ENCODE data around the gene NOTCH2. TPM values are rescaled to one million over a fixed set of nuclear protein-coding genes. Genes with fewer than 3 reads are reported as not detected.

Gene NOTCH2
- total RNA-seq, 6 experiments from 2014 or later: 122 to 147 (median 134) TPM

- DNase-seq: no peak
- H3K36me3 Mint-ChIP-seq (ENCODE audit: low read depth): 0 out of 2 replicates have a peak, but pooled peaks cover 10% of the 10 kb centered on the region
- H3K9me3 Mint-ChIP-seq: peaks cover 4% of the 10 kb centered on the region; the same call in 1 of the 2 replicates
- TF ChIP-seq CTCF (IDR thresholded peaks at IDR 0.05): no peak
- H3K4me1 Mint-ChIP-seq (ENCODE audit: low read depth): peaks cover 7% of the 10 kb centered on the region
- no peak overlapping the region for H3K4me3 Mint-ChIP-seq
- H3K27me3 Mint-ChIP-seq (ENCODE audit: insufficient read depth): peaks cover 8% of the 10 kb centered on the region
- H3K27ac Mint-ChIP-seq: no peak overlapping the region
Observed at GRCh38 chr1:119906927-119907652, 162.4 kb downstream of the NOTCH2 start.

GRCh38 chr1:119903443-119903835 is 166.0 kb downstream of the NOTCH2 start:
- peak; percentile 7 for DNase-seq
- TF ChIP-seq CTCF (IDR thresholded peaks at IDR 0.05): no peak
- peaks cover 7% of the 10 kb centered on the region for H3K4me1 Mint-ChIP-seq (ENCODE audit: low read depth)

GRCh38 chr1:119902775-119903442 is 166.6 kb downstream of the NOTCH2 start:
- Mint-ChIP-seq H3K36me3 (ENCODE audit: low read depth) (0 out of 2 replicates have a peak, but pooled peaks cover 10% of the 10 kb centered on the region), H3K4me3 (no peak overlapping the region), H3K27ac (no peak overlapping the region), H3K27me3 (ENCODE audit: insufficient read depth) (peaks cover 8% of the 10 kb centered on the region), H3K9me3 (peaks cover 4% of the 10 kb centered on the region; the same call in 1 of the 2 replicates), H3K4me1 (ENCODE audit: low read depth) (peaks cover 7% of the 10 kb centered on the region)
- no peak for DNase-seq
- TF ChIP-seq CTCF (IDR thresholded peaks at IDR 0.05): no peak

More at GRCh38 chr1:119903443-119903835, 166.0 kb downstream of the NOTCH2 start:
- H3K27ac Mint-ChIP-seq: no peak overlapping the region
- peaks cover 8% of the 10 kb centered on the region for H3K27me3 Mint-ChIP-seq (ENCODE audit: insufficient read depth)
- H3K4me3 Mint-ChIP-seq: no peak overlapping the region
- peaks cover 4% of the 10 kb centered on the region; the same call in 1 of the 2 replicates for H3K9me3 Mint-ChIP-seq
- 0 out of 2 replicates have a peak, but pooled peaks cover 10% of the 10 kb centered on the region for H3K36me3 Mint-ChIP-seq (ENCODE audit: low read depth)

- H3K9me3 Mint-ChIP-seq: no peaks in the 10 kb centered on the region
- H3K4me1 Mint-ChIP-seq (ENCODE audit: low read depth): peaks cover 7% of the 10 kb centered on the region
- H3K27ac Mint-ChIP-seq: no peak overlapping the region
- TF ChIP-seq CTCF (IDR thresholded peaks at IDR 0.05): no peak
- no peaks in the 10 kb centered on the region for H3K36me3 Mint-ChIP-seq (ENCODE audit: low read depth)
- no peak for DNase-seq
- peaks cover 5% of the 10 kb centered on the region; the same call in 1 of the 2 replicates for H3K27me3 Mint-ChIP-seq (ENCODE audit: insufficient read depth)
- no peak overlapping the region for H3K4me3 Mint-ChIP-seq
Observed at GRCh38 chr1:119898981-119899720, 170.3 kb downstream of the NOTCH2 start.

GRCh38 chr1:119898530-119898929 is 170.9 kb downstream of the NOTCH2 start:
- H3K27me3 Mint-ChIP-seq (ENCODE audit: insufficient read depth): peaks cover 3% of the 10 kb centered on the region; the same call in 1 of the 2 replicates
- H3K36me3 Mint-ChIP-seq (ENCODE audit: low read depth): no peaks in the 10 kb centered on the region
- no peak overlapping the region for H3K4me3 Mint-ChIP-seq
- DNase-seq: no peak
- no peak for TF ChIP-seq CTCF (IDR thresholded peaks at IDR 0.05)
- no peak overlapping the region for H3K27ac Mint-ChIP-seq
- H3K4me1 Mint-ChIP-seq (ENCODE audit: low read depth): peaks cover 3% of the 10 kb centered on the region
- H3K9me3 Mint-ChIP-seq: no peaks in the 10 kb centered on the region

All from HFFc6 (cell line).